ENCODE data around the gene VDAC1.

VDAC1 gene

GRCh38 chr5:134022333-134022732, 17.6 kb upstream of the VDAC1 start:
- no peak for DNase-seq

DNA sequence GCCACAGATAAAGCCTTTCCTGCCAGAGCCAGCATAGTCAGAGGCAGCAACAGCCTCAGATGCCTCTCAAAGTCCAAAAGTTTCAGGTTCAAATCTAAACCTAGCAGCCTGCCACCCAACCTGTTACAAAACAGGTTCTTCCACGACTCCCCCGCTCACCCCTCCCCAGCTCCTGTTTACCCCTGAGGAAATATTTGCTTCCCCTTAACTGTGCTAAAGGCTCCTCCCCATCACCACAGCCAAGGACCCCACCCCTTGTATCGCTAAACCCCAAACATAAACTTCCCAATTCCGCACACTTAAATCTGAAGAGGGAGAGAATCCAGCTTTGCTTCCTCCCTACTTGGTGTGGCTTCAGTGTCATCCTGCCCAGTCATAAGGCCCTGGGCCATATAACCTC, 15.4 kb upstream of the VDAC1 start:
- DNase-seq: no peak

DNA sequence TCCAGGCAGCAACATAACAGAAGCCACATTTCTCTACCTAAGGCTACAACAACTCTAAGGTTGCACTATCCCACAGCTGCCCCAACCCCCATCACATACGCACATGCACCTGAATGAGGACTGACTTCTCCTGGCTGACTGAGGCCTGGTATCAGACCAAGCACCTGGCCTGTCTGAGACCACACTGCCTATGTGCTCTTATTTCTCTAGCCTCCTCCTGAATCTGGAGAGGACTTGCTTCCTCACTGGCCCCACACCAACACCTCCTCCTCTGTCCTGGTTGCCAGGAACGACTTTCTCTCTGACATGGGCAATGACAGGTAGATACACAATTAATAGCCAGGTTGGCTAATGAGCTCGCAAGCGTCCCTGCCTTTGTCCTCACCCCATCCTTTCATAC, 14.9 kb upstream of the VDAC1 start:
- DNase-seq: no peak

DNA sequence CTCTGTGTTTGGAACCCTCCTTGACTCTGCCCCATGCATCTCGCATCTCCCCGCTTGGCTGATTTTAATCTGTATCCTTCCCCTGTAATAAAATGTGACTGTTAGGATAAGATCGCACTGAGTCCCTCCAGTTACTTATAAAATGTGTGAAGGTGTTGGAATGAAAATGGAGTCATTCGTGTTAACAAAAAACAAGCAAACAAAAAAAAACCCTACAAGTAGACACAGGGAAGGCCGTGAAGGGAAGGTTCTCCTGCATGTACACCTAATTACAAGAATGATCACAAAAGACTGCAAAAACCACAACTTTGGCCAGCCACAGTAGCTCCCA, 14.2 kb upstream of the VDAC1 start:
- DNase-seq: no peak

GRCh38 chr5:134018154-134018985, 13.6 kb upstream of the VDAC1 start:
- no peak for DNase-seq

- no peak for DNase-seq
Measured at GRCh38 chr5:134008266-134008749, 3.5 kb upstream of the VDAC1 start.

DNA sequence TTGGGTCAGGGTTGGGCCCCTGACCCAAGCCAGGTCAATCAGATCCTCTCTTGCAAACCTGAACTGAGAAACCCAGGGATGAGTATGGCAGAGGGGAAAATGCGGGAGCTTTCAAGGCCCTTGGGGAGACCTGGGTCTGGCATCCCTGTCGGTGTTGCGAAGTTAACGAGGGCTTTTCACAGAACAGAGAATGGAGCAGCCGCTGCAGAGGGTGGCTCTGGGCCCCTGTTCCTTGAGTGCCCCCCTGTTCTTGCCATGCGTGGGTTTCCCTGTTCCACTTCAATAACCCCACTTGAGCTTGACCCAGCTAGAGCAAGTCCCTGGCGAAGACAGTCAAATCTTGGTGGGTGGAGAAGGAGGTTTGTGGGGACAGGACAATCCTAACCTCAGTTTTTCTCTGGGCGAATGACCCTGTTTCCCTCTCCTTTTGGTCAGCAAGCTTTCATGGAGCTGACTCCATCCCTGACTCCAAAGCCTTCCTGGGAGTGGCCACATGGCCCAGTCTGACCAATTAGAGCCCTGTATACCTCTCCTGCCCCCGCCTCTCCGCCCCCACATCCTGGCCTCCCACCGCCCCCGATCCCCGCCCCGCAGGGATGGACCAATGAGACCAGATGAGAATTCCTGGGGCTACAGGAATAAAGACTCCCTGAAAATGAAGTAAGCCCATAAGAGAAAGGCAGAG, 2.9 kb upstream of the VDAC1 start:
- no peak for DNase-seq

GRCh38 chr5:134006115-134006514, 1.3 kb upstream of the VDAC1 start:
- DNase-seq: no peak

GRCh38 chr5:134005417-134006061, 764 bp upstream of the VDAC1 start:
- no peak for DNase-seq

- peak; percentile 53 for DNase-seq
Measured at GRCh38 chr5:134003817-134004625, 754 bp downstream of the VDAC1 start.

- DNase-seq: no peak
Measured at GRCh38 chr5:134003064-134003816, 1.5 kb downstream of the VDAC1 start.

DNA sequence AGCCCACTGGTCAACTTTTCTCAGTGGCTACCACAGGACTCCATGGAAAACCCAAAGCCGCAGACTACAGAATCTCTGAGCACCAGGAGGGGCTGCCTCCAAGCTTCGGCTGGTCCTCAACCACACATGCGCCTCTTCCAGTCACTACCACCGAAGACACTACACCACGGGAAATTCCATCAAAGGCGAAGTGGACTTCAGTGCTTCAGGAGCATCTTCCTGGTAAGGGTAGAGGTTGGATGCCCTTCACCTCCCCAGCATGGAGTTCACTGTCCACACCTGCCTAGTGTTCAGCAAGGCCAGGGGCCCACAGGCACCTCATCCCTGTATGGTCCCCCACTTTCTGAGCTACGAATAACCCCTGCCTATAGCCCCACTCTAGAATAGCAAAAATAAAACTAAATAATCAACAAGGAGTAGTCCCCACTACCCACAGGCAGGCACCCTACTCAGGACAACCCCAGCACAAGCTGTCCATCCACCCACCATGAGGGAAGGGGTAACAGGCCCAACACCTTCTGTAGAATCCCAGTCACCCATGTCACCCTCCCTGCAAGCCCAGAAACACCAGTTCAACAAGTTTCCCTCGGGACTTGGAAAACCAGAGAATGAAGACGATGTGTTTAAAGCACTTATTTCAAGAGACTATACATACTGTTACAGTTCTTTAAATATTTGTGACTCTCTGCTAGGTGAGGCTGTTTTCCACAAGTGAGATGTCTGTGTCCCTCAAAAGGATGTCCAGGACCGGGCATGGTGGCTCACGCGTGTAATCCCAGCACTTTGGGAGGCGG, 2.6 kb downstream of the VDAC1 start:
- no peak for DNase-seq

GRCh38 chr5:134000696-134001453, 3.9 kb downstream of the VDAC1 start:
- no peak for DNase-seq

DNA sequence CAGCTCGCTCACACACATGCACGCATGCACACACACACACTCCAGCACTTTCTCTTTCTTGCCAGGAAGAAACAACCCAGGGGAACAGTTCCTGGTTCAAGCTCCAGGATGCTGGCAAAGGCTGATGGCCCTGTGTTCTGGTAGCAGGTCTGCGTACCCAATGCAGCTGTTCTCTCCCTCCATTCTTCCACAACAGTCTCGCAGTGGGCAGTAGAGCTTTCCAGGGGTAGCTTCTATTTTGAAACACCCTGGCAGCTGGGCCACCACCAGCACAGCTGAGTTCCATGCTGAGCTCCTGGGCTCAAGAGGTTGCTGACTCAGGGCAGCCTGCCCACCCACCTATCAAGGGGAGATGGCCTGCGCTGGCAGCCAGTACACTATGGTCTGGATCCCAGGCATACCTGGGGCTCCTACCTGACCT, 4.7 kb downstream of the VDAC1 start:
- DNase-seq: no peak

DNA sequence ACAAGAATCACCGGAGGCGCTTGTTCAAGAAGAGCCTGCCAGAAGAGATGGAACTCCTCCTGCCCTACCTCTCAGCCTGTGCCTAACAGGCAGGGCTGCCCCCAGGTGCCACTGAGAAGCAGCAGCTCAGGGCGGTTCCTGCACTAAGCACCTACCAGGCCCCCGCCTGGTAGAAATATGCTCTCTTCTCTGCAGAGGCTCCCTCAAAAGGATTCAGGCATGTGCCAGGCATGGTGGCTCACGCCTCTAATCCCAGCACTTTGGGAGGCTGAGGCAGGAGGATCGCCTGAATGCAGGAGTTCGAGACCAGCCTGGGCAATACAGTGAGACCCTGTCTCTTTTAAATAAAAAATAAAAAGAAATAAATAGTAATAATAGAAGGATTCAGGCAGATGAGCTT, 6.0 kb downstream of the VDAC1 start:
- no peak for DNase-seq

DNA sequence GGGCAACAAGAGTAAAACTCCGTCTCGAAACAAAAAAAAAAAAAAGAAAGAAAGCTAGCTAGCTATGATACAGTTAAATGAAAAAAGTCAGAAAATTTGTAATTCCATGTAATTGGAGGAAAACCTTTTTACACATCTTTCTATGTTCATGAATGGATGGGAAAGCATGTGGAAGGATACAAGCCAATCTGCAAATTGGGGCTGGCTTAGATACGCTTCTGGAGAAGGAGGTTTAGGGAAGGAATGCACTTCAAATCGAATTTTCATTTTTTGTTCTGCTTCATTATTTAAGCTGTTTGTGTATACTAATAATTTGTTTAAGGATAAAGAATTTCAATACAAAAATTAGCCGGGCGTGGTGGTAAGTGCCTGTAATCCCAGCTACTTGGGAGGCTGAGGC, 6.7 kb downstream of the VDAC1 start:
- DNase-seq: no peak

DNA sequence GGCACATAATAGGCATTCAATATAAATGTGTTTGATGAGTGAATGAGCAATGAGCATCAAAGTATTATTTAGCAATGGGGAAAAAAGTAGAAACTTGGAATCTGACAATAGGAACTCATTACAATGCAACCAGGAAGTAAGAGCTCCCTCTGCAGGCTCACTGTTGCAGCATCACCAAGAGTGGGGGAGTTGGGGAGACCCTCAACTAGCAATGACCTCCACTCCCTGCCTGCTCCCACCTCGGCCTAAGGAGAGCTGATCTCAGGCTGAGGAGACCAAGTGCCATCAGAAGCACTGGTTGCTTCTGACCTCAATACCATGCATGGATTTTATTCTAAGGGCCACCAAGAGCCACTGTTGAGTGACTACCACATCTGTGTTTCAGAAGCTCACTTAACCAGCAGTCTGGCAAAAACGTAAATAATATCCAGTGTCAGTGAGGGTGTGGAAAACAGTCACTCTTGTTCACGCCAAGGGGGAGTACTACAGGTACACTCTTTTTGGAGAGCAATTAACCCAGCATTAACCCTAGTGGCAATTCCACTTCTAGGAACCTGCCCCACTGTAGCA, 8.0 kb downstream of the VDAC1 start:
- DNase-seq: peak; percentile 16

GRCh38 chr5:133995883-133996563, 8.8 kb downstream of the VDAC1 start:
- no peak for DNase-seq

- DNase-seq: no peak
Measured at GRCh38 chr5:133995341-133995740, 9.4 kb downstream of the VDAC1 start.

DNA sequence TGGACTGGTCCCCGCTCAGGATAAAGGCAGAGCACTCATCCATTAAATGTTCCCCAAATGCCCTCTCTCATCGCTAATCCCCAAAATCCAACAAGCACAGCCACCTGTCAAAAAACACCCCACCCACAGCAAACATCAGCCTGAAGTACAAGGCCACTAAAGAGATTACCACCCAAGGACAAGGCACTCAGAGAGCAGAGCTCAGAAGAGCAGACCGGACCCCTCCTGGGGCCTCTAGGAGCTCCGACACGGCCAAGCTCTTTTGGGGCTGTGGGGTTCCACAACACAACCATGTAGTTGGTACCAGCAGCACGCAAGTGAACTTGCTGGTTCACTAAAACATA, 9.8 kb downstream of the VDAC1 start:
- no peak for DNase-seq

All from CD4-positive, alpha-beta T cell treated with Interleukin-12 subunit alpha and Interleukin-12 subunit beta, for 1 hour (primary cell).